8988T (cell line): ENCODE measurements around the gene SNX13.

Experiments used
- DNase-seq: peaks from one replicate; pipeline ENCODE4 v3.0.0; 2011

SNX13 gene

GRCh38 chr7:17943006-17943405 is 2.7 kb upstream of the SNX13 start:
- no peak for DNase-seq

- no peak for DNase-seq
Observed at GRCh38 chr7:17942231-17942630, 1.9 kb upstream of the SNX13 start.

DNA sequence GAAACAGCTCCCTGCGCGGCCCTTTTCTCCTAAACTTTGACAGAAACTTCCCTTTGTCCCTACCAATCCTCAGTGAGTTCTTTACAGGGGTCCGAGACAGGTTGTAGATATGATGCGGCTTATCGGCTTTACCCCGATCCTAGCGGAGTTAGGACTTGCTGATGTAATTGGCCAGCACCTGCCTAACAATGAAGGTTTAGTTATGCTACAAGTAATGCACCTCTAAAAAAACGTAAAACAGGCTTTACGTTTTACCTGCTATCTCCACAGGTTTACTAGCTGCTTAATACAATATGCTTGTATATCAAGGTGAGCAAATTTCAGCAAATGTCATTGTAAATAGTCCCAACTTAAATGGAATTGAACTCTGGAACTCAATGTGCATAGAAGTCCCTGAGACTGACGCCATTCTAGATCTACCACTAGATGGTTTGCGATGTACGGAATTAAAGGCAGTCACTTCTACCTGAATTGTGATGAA is 697 bp upstream of the SNX13 start:
- no peak for DNase-seq

DNA sequence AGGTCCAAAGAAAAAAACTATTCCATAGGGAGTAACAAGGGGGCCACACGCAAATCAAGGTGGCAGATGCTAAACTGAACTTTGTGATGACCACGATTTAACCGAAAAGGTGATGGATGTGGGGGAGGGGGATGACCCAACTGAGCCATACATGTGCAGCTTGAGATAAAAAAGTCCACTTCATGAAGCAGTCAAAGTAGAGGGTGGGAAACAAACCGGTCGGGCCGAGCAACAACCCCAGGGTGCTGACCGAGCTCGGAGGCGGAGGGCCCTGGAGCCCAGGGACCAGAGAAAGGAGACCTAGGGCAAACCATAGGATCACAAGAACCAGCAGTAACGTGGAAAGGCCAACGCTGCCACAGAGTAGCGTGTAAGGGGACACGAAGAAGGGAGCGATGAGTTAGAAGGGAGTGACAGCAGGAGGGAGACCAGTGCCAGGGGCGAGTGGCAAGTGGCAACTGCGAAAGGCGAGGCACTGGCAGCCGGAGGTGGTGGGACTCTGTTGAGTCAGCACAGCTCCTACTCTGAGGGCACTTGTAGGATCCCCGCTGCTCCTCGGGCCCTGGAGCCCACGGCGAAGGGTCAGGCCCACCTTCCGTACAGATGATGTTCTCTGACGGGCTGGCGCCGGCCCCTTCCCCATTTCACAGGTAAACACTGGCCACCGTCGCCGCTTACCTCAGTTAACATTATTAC is 540 bp downstream of the SNX13 start:
- DNase-seq = peak; percentile 6

- DNase-seq = no peak
Observed at GRCh38 chr7:17939211-17939605, 1.1 kb downstream of the SNX13 start.

- no peak for DNase-seq
Observed at GRCh38 chr7:17937506-17938120, 2.7 kb downstream of the SNX13 start.

GRCh38 chr7:17936321-17936720 is 4.0 kb downstream of the SNX13 start:
- no peak for DNase-seq

DNA sequence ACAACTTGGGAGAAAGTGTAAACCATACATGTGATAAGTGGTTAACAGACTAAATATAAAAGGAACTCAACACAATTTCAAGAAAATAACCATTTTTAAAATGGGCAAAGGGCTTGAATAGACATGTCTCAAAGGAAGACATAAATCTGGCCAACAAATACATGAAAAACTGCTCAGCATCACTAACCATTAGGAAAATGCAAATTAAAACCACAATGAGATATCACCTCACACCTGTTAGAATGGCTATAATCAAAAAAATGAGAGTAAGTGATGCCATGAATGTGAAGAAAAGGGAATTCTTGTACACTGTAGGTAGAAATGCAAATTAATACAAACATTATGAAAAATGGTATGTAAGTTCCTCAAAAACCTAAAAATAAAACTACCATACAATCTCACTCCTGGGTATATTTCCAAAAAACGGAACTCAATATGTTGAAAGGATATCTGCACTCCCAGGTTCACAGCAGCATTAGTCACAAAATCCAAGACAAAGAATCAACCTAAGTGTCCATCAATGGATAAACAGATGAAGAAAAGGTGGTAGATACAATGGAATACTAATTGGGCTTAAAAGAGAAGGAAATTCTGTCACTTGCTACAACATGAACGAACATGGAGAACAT is 5.6 kb downstream of the SNX13 start:
- DNase-seq = no peak

DNA sequence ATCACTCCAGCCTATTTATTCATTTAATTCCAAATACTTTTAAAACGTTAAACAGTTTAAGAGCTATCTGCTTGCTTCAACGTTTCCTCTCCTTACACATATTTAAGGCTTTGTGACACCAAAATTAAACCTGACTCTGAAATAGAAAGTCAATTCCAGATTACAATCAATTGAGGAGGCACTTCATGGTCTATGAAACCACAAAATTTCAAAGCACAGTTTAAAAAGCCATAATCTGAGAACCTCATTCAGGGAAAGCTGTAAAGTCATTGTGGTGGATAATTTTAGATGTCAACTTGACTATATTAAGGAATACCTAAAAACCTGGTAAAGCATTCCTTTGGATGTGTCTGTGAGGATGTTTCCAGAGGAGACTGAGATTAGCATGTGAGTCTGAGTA is 6.2 kb downstream of the SNX13 start:
- DNase-seq = no peak

DNA sequence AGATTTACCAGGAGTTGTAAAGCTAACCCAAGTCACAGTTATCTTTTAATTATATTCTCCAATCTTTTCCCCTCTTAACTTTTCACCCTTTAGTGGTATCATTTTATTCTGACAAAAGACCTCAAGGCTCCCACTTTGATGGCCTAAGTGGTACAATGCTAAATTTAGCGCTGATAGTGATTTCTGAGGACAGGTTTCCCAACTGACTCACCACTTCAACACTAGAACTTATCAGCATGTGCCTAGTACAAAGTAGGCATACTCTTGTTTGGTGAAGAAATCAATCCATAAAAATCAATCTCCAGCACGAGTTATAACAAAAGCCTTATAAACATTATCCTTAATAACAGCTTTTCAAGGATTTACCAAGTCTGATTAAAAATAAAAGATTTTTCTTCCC is 7.5 kb downstream of the SNX13 start:
- DNase-seq = no peak

DNA sequence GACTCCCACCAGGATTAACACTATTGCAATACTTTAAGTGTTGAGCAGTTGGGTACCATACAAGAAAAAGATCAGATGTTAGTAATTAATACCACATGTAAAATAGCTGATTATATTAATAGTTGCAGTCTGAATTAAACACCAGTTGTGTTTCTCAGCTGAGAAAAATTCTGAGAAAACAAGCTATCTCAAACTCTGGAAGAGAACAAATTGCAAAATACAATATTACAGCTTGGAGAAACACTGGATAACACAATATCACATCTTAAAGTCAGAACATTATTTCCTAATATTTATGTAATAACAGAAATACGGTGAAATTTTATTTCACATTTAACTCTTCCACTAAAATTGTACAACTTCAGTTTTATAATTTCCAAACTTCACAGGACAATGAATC is 9.2 kb downstream of the SNX13 start:
- DNase-seq = no peak

DNA sequence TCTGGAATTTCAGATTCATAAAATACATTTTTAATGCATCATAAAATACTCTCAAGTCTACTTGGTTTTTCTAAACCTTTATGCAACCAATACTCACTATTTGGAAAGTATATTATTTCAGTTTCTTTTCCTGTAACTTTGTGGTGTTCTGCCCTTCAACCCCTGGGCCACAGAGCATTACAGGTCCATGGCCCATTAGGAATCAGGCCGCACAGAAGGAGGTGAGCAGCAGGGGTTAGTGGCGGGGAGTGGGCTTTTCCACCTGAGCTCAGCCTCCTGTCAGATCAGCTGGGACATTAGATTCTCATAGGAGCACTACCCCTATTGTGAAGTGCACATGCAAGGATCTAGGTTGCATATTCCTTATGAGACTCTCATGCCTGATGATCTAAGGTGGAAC is 9.7 kb downstream of the SNX13 start:
- no peak for DNase-seq

DNA sequence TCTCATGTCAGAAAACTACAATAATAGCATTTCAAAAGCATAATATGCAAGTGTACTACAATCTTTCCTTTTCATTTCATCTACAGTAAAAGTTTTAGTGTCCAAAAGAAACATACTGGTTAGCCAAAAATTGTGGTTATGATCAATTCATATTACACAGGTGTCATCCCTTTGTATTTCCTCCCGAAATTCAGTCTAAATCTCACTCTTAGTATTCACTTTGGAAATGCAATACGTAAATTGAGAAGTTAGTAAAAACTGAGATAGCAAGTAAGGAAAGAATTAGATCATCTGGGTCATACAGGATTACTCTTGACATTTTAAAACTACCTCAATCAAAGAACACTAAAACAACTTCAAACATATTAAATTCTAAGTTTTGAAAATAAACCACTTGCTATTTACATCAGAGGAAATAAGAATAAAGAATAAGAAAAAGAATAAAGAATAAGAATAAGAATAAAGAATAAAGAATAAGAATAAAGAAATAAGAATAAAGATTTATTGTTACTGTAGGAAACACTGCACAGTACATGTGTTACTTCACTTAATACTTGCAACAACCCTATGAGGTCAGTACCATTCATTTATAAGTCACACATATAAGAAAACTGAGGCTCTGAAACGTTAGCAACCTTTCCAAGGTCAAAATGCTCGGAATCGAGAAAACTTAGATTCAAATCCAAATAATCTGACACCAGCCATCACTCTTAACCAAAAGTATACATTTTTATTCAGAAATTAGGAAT is 10.5 kb downstream of the SNX13 start:
- DNase-seq = no peak

DNA sequence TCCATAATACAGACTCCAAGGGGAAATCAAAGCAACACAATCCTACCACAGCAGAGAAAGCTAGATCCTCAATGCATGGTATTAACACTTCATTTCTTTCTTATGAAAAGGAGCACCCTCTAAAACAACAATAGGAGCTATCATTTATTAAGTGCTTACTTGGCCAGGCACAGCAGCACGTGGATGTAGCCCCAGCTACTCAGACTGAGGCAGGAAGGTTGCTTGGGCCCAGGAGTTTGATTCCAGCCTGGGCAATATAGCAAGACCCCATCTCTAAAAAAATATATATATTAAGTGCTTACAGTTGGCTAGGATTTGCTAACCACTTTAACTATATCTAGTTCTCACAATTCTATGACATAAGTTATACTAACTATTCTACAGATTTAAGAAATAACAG is 12.2 kb downstream of the SNX13 start:
- DNase-seq = no peak

- DNase-seq = no peak
Observed at GRCh38 chr7:17921857-17922416, 18.4 kb downstream of the SNX13 start.

- DNase-seq = no peak
Observed at GRCh38 chr7:17917842-17918241, 22.5 kb downstream of the SNX13 start.

GRCh38 chr7:17916786-17917185 is 23.5 kb downstream of the SNX13 start:
- no peak for DNase-seq

GRCh38 chr7:17915796-17916195 is 24.5 kb downstream of the SNX13 start:
- DNase-seq = no peak

- no peak for DNase-seq
Observed at GRCh38 chr7:17915168-17915567, 25.1 kb downstream of the SNX13 start.

- DNase-seq = no peak
Observed at GRCh38 chr7:17913250-17913649, 27.0 kb downstream of the SNX13 start.

DNA sequence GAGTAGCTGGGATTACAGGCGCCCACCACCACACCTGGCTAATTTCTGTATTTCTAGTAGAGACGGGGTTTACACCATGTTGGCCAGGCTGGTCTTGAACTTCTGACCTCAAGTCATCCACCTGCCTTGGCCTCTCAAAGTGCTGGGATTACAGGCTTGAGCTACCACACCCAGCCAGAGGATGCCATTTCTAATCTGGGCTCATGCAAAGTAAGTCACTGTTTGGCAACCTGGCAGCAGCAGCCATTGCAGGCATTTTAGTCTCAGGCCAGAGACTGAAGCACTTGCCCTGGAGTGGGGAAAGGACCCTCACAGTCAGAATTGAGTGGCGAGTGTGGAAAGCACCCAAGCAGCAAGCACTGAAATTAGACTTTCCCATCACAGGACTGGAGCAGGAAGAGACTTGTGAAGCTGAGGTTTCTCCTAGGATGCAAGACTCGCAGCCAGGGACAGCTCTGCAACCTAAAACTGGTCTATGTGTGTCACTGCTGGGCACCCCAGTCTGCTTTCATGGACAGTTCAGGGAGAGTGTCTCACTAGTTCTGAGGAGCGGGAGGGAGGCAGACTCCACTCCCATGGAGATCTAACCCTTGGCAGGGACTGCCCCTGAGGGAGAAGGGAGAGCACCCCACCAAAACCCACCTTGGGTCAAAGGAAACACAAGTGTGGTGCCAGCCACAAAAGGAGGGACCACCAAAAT is 27.6 kb downstream of the SNX13 start:
- DNase-seq = no peak

- DNase-seq = no peak
Observed at GRCh38 chr7:17912050-17912449, 28.2 kb downstream of the SNX13 start.

DNA sequence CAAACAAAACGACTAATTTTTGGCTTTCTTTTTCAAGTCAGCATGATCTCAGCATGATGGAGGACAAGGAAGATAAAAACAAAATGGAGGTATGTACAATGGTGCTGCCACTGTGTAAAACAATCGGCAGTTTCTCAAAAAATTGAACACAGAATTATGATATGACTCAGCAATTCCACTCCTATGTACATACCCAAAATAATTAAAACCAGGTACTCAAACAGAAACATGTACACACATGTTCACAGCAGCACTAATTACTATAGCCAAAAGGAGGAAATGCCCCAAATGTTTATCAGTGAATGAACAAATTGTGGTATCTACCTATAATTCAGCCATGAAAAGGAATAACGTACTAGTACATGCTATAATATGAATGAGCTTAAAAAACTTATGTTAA is 29.9 kb downstream of the SNX13 start:
- DNase-seq = no peak
